Measurements from ENCODE around the gene ALG14. TPM values are rescaled to one million over a fixed set of nuclear protein-coding genes. Genes with fewer than 3 reads are reported as not detected.

Gene ALG14
- total and polyA plus RNA-seq, 7 donors, result 0.48 to 2.7 (median 2.1) TPM

DNA sequence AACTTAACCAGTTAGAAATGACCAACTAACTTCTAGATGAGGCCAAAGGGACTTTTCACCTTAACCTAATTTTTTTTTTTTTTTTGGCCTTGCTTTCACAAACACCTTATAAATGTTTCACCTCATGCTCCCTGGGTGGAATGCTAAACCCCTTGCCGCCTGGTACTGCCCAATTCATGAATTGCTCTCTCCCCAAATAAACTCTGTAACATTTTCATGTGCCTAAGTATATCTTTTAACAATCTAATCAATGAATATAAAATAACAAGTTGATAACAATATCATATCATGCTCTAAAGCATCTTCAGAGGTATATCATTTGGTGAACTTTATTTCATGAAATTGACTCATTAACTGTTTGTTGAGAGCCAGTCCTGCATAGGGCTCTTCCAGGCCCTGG lies 134.9 kb downstream of the ALG14 start:
- ATAC-seq (no peak), DNase-seq (no peak)
- Histone ChIP-seq H3K9me3 (no peaks in the 10 kb centered on the region), H3K27ac (no peak overlapping the region), H3K27me3 (ENCODE audit: insufficient read depth in 3 of 3, low read length in 2 of 3) (no peaks in the 10 kb centered on the region), H3K4me1 (no peaks in the 10 kb centered on the region), H3K36me3 (ENCODE audit: insufficient read depth in 1 of 2, low read depth in 1 of 2) (no peaks in the 10 kb centered on the region), H3K4me3 (no peak overlapping the region)
- intact Hi-C loops (cut with DNase I), result no loop called here
- TF ChIP-seq, protein P1, sequence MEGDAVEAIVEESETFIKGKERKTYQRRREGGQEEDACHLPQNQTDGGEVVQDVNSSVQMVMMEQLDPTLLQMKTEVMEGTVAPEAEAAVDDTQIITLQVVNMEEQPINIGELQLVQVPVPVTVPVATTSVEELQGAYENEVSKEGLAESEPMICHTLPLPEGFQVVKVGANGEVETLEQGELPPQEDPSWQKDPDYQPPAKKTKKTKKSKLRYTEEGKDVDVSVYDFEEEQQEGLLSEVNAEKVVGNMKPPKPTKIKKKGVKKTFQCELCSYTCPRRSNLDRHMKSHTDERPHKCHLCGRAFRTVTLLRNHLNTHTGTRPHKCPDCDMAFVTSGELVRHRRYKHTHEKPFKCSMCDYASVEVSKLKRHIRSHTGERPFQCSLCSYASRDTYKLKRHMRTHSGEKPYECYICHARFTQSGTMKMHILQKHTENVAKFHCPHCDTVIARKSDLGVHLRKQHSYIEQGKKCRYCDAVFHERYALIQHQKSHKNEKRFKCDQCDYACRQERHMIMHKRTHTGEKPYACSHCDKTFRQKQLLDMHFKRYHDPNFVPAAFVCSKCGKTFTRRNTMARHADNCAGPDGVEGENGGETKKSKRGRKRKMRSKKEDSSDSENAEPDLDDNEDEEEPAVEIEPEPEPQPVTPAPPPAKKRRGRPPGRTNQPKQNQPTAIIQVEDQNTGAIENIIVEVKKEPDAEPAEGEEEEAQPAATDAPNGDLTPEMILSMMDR (IDR thresholded peaks at IDR 0.05), result no peak
- 98 to 100% (median 100%) methylated on average over 1 of the region's 1 CpG for WGBS, 3 donors

DNA sequence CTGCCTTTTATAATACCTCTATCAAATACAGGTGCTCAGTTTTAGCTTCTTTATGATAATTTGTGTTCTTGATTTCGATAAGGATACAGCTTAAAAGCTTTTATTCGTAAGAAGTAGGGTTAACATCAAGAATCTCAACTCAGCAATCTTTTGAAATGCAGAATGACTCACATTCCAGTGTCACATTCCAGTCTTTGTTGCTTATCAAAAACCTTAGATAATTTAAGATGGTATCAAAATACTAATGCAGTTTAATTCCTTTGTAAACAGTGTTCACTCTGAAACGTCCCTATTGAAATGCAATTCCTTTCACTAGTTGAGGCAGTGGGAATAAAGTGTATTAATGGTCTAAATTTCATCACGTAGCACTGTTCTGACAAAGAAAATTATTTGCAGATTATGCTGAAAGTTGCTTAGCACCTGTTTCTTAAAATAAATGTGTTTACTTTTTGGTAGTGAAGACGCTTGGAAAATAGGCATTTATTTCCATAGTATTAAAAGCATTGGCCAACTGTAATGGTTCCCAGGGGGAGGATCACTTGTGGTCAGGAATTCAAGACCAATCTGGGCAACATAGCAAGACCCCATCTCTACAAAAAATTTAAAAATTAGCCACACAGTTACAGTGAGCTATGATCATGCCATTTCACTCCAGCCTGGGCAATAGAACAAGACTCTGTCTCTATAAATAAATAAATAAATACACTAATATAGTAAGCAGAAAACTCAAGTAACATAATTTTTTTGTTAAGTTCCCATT lies 135.7 kb downstream of the ALG14 start:
- no peaks in the 10 kb centered on the region for H3K36me3 ChIP-seq (ENCODE audit: insufficient read depth in 1 of 2, low read depth in 1 of 2)
- no peak overlapping the region for H3K4me3 ChIP-seq
- no peak for DNase-seq
- H3K9me3 ChIP-seq, result no peaks in the 10 kb centered on the region
- no peaks in the 10 kb centered on the region for H3K4me1 ChIP-seq
- 67 to 77% (median 68%) methylated on average over 5 of the region's 5 CpGs for WGBS, 3 donors
- ATAC-seq, result no peak
- TF ChIP-seq, protein P1 (IDR thresholded peaks at IDR 0.05), result no peak
- no peaks in the 10 kb centered on the region for H3K27me3 ChIP-seq (ENCODE audit: insufficient read depth in 3 of 3, low read length in 2 of 3)
- intact Hi-C loops (cut with DNase I), result no loop called here
- H3K27ac ChIP-seq, result no peak overlapping the region

DNA sequence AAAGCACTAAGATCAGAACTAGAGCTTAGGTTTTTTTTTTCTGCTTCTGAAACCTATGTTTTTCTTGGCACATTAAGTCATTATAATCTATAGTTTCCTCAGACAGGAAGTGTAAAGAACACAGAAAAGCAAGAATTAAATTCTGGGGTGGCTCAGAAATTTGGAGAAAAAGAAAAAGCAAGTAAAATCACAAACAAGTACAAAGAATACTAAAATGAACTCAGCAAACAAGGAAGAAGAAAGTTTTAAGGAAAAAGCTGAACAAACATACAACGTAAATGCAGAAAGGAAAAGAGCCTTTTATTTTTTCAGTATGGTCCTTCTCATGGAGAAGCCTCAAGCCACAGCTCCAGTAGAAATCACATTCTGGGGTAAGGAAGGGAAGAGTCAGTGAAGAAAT lies 137.3 kb downstream of the ALG14 start:
- ATAC-seq, result no peak
- 75 to 86% (median 78%) methylated on average over 1 of the region's 1 CpG for WGBS, 3 donors
- no peak overlapping the region for H3K27ac ChIP-seq

DNA sequence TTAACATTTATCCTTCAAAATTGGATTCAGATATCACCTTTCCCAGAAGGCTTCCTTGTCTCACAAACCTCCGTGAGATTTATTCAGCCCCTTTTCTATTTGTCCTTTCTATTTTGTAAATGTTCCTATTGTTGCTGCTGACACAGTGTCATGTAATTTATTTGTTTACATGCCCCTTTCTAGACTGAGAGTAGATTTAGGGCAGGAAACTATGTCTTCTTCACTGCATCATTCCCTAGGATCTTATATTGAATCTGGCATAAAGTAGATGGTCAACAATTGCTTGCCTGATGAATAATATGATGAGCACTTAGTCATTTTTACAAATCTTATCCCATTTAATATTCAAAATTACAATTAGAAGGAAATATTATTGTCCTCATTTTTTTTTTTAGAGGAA lies 137.7 kb downstream of the ALG14 start:
- Histone ChIP-seq H3K27me3 (ENCODE audit: insufficient read depth in 3 of 3, low read length in 2 of 3) (peaks cover 0 to 1% (median 0%) of the 10 kb centered on the region in 3 donors), H3K36me3 (ENCODE audit: insufficient read depth in 1 of 2, low read depth in 1 of 2) (no peaks in the 10 kb centered on the region), H3K4me1 (no peaks in the 10 kb centered on the region), H3K9me3 (no peaks in the 10 kb centered on the region), H3K27ac (no peak overlapping the region), H3K4me3 (no peak overlapping the region)
- 95 to 98% (median 96%) methylated on average over 1 of the region's 1 CpG for WGBS, 3 donors
- TF ChIP-seq, protein P1 (IDR thresholded peaks at IDR 0.05), result no peak
- no peak for ATAC-seq
- no peak for DNase-seq
- intact Hi-C loops (cut with DNase I), result no loop called here

More for the DNA sequence above, 137.3 kb downstream of the ALG14 start:
- H3K4me1 ChIP-seq, result no peaks in the 10 kb centered on the region
- TF ChIP-seq, protein P1 (IDR thresholded peaks at IDR 0.05), result no peak
- no peak for DNase-seq
- no peaks in the 10 kb centered on the region for H3K36me3 ChIP-seq (ENCODE audit: insufficient read depth in 1 of 2, low read depth in 1 of 2)
- no peak overlapping the region for H3K4me3 ChIP-seq
- no peaks in the 10 kb centered on the region for H3K27me3 ChIP-seq (ENCODE audit: insufficient read depth in 3 of 3, low read length in 2 of 3)
- intact Hi-C loops (cut with DNase I), result no loop called here
- H3K9me3 ChIP-seq, result no peaks in the 10 kb centered on the region

DNA sequence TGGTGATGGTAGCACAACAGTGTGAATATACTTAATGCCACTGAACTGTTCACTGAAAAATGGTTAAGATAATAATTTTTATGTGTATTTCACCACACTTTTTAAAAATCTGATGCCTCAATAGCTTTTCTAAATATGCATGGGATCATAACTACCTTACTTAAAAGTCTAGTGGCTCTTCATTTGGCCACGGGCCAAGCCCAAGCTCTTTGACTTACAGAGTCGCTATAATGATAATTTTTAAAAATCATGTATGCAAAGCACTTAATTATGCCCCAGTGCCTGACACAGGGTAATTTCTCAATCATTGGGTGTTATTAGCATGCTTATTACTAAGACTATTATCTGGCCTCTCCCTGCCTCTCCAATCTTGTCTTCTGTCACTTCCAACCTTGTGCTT lies 138.2 kb downstream of the ALG14 start:
- WGBS, 3 donors, result 74 to 80% (median 78%) methylated on average over 2 of the region's 2 CpGs
- TF ChIP-seq, protein P1 (IDR thresholded peaks at IDR 0.05), result no peak
- Histone ChIP-seq H3K4me1 (no peaks in the 10 kb centered on the region), H3K9me3 (no peaks in the 10 kb centered on the region), H3K36me3 (ENCODE audit: insufficient read depth in 1 of 2, low read depth in 1 of 2) (no peaks in the 10 kb centered on the region), H3K27ac (no peak overlapping the region), H3K4me3 (no peak overlapping the region), H3K27me3 (ENCODE audit: insufficient read depth in 3 of 3, low read length in 2 of 3) (peaks cover 0 to 6% (median 0%) of the 10 kb centered on the region in 3 donors)
- ATAC-seq, result no peak
- no peak for DNase-seq
- intact Hi-C loops (cut with DNase I), result no loop called here

Measured in psoas muscle (tissue), 8 donors.